OCI-LY1 (cell line): ENCODE data around the gene FLRT3.

ENCODE experiments used
- CTCF ChIP-seq: fragments of 200-600 bp; sonication (generic), shearing (Covaris generic); IDR thresholded peaks from 2 replicates; pipeline ENCODE4 v1.5.1; 2017; ENCODE audit warnings: mild to moderate bottlenecking, antibody characterized with exemption, low read length, moderate library complexity, mixed read lengths
- EZH2 ChIP-seq: fragments of 200-600 bp; sonication (generic), shearing (Covaris generic); IDR thresholded peaks from 2 replicates; pipeline ENCODE4 v1.8.0; 2017; ENCODE audit warnings: borderline replicate concordance, mixed run types, mild to moderate bottlenecking, antibody characterized with exemption, low read length, moderate library complexity, mixed read lengths

- TF ChIP-seq CTCF (no peak), EZH2 (no peak)
These were observed 49.3 kb upstream of the FLRT3 start for GRCh38 chr20:14386726-14387125.
